ENCODE data around the gene ARHGAP26.

GRCh38 chr5:143236682-143237081 lies 466.5 kb downstream of the ARHGAP26 start:
- TF ChIP-seq REST (IDR thresholded peaks at IDR 0.05; ENCODE audit: insufficient read depth in 1 of 2, low read depth in 2 of 2, low read length in 2 of 2) = no peak
- no peak for TF ChIP-seq POLR2AphosphoS5 (IDR thresholded peaks at IDR 0.05; ENCODE audit: low read depth, low read length)
- TF ChIP-seq SIN3A (IDR thresholded peaks at IDR 0.05; ENCODE audit: borderline replicate concordance, insufficient read depth, low read length) = no peak
- TF ChIP-seq FOXP2 (optimal IDR thresholded peaks at IDR 0.05; ENCODE audit: borderline replicate concordance, extremely low read depth, extremely low read length, insufficient read depth) = no peak
- TF ChIP-seq TAF1 (IDR thresholded peaks at IDR 0.05; ENCODE audit: borderline replicate concordance, insufficient read depth, low read length) = no peak

Data from PFSK-1 (cell line).